B cell (primary cell): ENCODE measurements around the gene DLL1. TPM values are rescaled to one million over a fixed set of nuclear protein-coding genes. Genes with fewer than 3 reads are reported as not detected.

Experiments
- ATAC-seq: fragments of 200-7000 bp; cut with Tn5 transposase; one replicate; pipeline ENCODE4 v1.10.0; 2021; ENCODE audit warnings: low read depth, mild to moderate bottlenecking, moderate number of reproducible peaks, moderate library complexity
- CTCF ChIA-PET: fragments of 350-600 bp; sonication (Branson Sonifier 250); formaldehyde crosslinking; loops from one replicate; lab custom pipeline; 2021; ENCODE audit warnings: antibody characterized with exemption, inconsistent platforms; lab: Charles Lee
- POLR2A ChIA-PET: fragments of 350-600 bp; sonication (Branson Sonifier 250); formaldehyde crosslinking; loops from one replicate; lab custom pipeline; 2021; ENCODE audit warnings: antibody characterized with exemption; lab: Charles Lee
- DNase-seq: peaks from one replicate; pipeline ENCODE4 v3.0.0; 2013
- H2AFZ ChIP-seq: 2 replicates; pipeline ENCODE4 v1.6.1; 2012; ENCODE audit warnings: mild to moderate bottlenecking, low read depth, low read length; ENCODE audit not compliant: insufficient read depth, poor library complexity, severe bottlenecking
- H3K27ac ChIP-seq, 2 donors: 1 replicate in 1 of 2; 2 replicates in 1 of 2; pipeline ENCODE4 v1.5.1; 2012 to 2013; ENCODE audit warnings: low read length in 2 of 2, mild to moderate bottlenecking in 2 of 2, moderate library complexity in 1 of 2
- H3K27me3 ChIP-seq, 4 experiments: fragments of 200-600 bp in 1 of 4; sonication (generic) in 1 of 4; replicated peaks in 1 of 4; 1 replicate in 2 of 4; 2 replicates in 2 of 4; pipeline versions ENCODE4 v1.6.1 to v1.7.0; 2013 to 2016; ENCODE audit warnings: low read length in 3 of 4, mild to moderate bottlenecking in 2 of 4, mixed read lengths in 1 of 4, moderate library complexity in 1 of 4; ENCODE audit not compliant: insufficient read depth in 4 of 4, control insufficient read depth in 3 of 4; ENCODE audit errors: control extremely low read depth in 1 of 4
- H3K36me3 ChIP-seq, 2 experiments: replicated peaks in 1 of 2; 1 replicate in 1 of 2; 2 replicates in 1 of 2; pipeline versions ENCODE4 v1.6.1 to v1.7.1; 2013; ENCODE audit warnings: low read length in 1 of 2; ENCODE audit not compliant: insufficient read depth in 2 of 2, control insufficient read depth in 1 of 2; ENCODE audit errors: control extremely low read depth in 1 of 2, extremely low read depth in 1 of 2
- H3K4me1 ChIP-seq, 2 donors: fragments of 200-600 bp in 1 of 2; sonication (generic) in 1 of 2; 1 replicate in 1 of 2; 2 replicates in 1 of 2; pipeline versions ENCODE4 v1.5.1 to v1.6.1; 2013 to 2017; ENCODE audit warnings: low read length in 2 of 2; ENCODE audit not compliant: control insufficient read depth in 2 of 2, insufficient read depth in 2 of 2
- H3K4me2 ChIP-seq: replicated peaks from 2 replicates; pipeline ENCODE3; 2012; ENCODE audit warnings: mild to moderate bottlenecking, low read depth, low read length; ENCODE audit not compliant: poor library complexity, severe bottlenecking
- H3K4me3 ChIP-seq, 5 experiments: fragments of 200-600 bp in 1 of 5; sonication (generic) in 1 of 5; 1 replicate in 3 of 5; 2 replicates in 2 of 5; pipeline versions ENCODE4 v1.5.1 to v1.7.0; 2011 to 2016; ENCODE audit warnings: low read length in 4 of 5, mild to moderate bottlenecking in 4 of 5, low read depth in 2 of 5, control low read depth in 1 of 5, moderate library complexity in 1 of 5; ENCODE audit not compliant: insufficient read depth in 1 of 5; ENCODE audit errors: control extremely low read depth in 1 of 5, extremely low read depth in 1 of 5
- H3K79me2 ChIP-seq: fragments of 200-600 bp; sonication (generic); one replicate; pipeline ENCODE4 v1.6.0; 2016; ENCODE audit warnings: low read length; ENCODE audit not compliant: control insufficient read depth, insufficient read depth
- H3K9ac ChIP-seq: fragments of 200-600 bp; sonication (generic); 2 replicates; pipeline ENCODE4 v1.6.1; 2017; ENCODE audit warnings: mild to moderate bottlenecking, low read length, moderate library complexity
- H3K9me3 ChIP-seq, 3 donors: one replicate each; pipeline versions ENCODE4 v1.6.1 to v1.7.1; 2013; ENCODE audit warnings: low read length in 2 of 3; ENCODE audit not compliant: control insufficient read depth in 2 of 3, insufficient read depth in 1 of 3; ENCODE audit errors: control extremely low read depth in 1 of 3
- H4K20me1 ChIP-seq: 2 replicates; pipeline ENCODE4 v1.6.0; 2012; ENCODE audit warnings: mild to moderate bottlenecking, low read length; ENCODE audit not compliant: insufficient read depth, control insufficient read depth, poor library complexity, severe bottlenecking
- H3K27ac Mint-ChIP-seq: one replicate; pipeline ENCODE4 v1.8.0; 2021; ENCODE audit warnings: mixed read lengths
- H3K27me3 Mint-ChIP-seq: one replicate; pipeline ENCODE4 v1.8.0; 2021; ENCODE audit warnings: mixed read lengths
- H3K4me1 Mint-ChIP-seq: one replicate; pipeline ENCODE4 v1.8.0; 2021; ENCODE audit warnings: mixed read lengths
- H3K4me3 Mint-ChIP-seq: one replicate; pipeline ENCODE4 v1.8.0; 2021; ENCODE audit warnings: mixed read lengths
- H3K9me3 Mint-ChIP-seq: one replicate; pipeline ENCODE4 v1.8.0; 2022; ENCODE audit warnings: mixed read lengths; ENCODE audit not compliant: insufficient read depth
- EZH2 ChIP-seq: IDR thresholded peaks from 2 replicates; pipeline ENCODE4 v1.6.1; 2012; ENCODE audit warnings: borderline replicate concordance, low read depth, mild to moderate bottlenecking, moderate library complexity, low read length; ENCODE audit not compliant: insufficient read depth, poor library complexity, severe bottlenecking
- WGBS: methylation state at CpG from one replicate; pipeline ENCODE4 v1.1.5; 2013; ENCODE audit warnings: missing lambda C conversion rate; ENCODE audit not compliant: insufficient coverage; 5-methylcytosine and 5-hydroxymethylcytosine counted together
- intact Hi-C: fragments of 100-400 bp; cut with micrococcal nuclease; formaldehyde crosslinking; loops from one replicate; pipeline ENCODE4 v1.10.0; 2022
- polyA plus RNA-seq: library from polyadenylated mRNA; depleted of rRNA; stranded (reverse); fragments of >200 nt; gene quantifications from 2 replicates; pipeline ENCODE4 v1.2.3, GENCODE V29; 2012
- total RNA-seq, 2 donors: library from RNA; stranded (reverse); fragments of 120-200 nt in 1 of 2; gene quantifications; 1 replicate in 1 of 2; 2 replicates in 1 of 2; pipeline versions ENCODE4 v1.2.3 to v1.2.4, GENCODE V29; 2013 to 2022
- TF ChIP-seq, protein P1 (sequence below): fragments of 200-600 bp; IDR thresholded peaks from one replicate; pipeline ENCODE4 v1.8.0; 2022; ENCODE audit warnings: antibody characterized with exemption, mild to moderate bottlenecking

DLL1 gene
- total and polyA plus RNA-seq, 2 donors (not counting 1 experiment from before 2014, with no cell fraction given): 1.6 to 6.8 TPM

DNA sequence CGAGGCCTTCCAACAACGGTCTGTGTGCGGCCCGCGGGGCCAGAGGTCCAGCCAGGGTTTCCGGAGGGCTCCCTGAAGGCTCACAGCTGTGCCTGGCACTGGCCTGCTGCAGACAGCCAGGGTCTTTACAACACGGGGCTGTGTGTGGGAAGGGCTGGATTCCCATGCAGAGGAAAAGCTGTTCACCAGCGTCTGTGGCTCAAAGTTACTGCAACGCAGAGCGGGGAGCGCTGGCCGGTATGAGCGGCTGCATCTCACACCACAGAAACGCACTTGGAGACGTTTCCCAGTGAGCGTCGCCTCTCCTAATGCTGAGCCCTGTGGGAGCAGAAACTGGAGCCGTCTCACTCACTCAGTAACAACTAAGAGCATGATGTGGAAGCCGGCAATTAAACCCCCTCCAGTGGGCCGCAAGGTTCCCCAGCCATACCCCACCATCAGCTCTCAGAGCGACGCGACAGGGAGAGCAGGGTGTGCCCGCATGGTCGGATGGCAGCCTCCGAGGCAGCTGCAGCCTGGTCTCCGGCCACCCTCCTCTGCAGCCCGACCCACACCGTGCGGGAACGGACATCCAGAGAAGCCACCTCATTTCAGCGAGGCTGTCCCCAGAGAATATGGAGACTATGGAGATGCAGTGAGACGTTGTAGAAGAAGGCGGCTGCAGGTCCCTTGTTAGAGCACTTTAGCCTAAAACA lies 42.6 kb downstream of the DLL1 start:
- H3K27me3 Mint-ChIP-seq: peaks cover 6% of the 10 kb centered on the region
- CTCF ChIA-PET: no interaction called here
- Histone ChIP-seq H2AFZ (no peak overlapping the region), H3K9ac (no peak overlapping the region), H3K27me3 (no peaks in the 10 kb centered on the region), H4K20me1 (no peaks in the 10 kb centered on the region), H3K4me2 (no peak overlapping the region), H3K36me3 (no peaks in the 10 kb centered on the region), H3K79me2 (no peaks in the 10 kb centered on the region), H3K4me1 (no peaks in the 10 kb centered on the region), H3K27ac (no peak overlapping the region), H3K9me3 (no peaks in the 10 kb centered on the region), H3K4me3 (no peak overlapping the region)
- intact Hi-C loops: no loop called here
- no peak for ATAC-seq
- DNase-seq: no peak
- 81% methylated on average over 34 of the region's 34 CpGs for WGBS
- H3K9me3 Mint-ChIP-seq: no peaks in the 10 kb centered on the region
- H3K4me3 Mint-ChIP-seq: no peak overlapping the region
- H3K4me1 Mint-ChIP-seq: no peaks in the 10 kb centered on the region
- POLR2A ChIA-PET: no interaction called here
- TF ChIP-seq, protein P1, sequence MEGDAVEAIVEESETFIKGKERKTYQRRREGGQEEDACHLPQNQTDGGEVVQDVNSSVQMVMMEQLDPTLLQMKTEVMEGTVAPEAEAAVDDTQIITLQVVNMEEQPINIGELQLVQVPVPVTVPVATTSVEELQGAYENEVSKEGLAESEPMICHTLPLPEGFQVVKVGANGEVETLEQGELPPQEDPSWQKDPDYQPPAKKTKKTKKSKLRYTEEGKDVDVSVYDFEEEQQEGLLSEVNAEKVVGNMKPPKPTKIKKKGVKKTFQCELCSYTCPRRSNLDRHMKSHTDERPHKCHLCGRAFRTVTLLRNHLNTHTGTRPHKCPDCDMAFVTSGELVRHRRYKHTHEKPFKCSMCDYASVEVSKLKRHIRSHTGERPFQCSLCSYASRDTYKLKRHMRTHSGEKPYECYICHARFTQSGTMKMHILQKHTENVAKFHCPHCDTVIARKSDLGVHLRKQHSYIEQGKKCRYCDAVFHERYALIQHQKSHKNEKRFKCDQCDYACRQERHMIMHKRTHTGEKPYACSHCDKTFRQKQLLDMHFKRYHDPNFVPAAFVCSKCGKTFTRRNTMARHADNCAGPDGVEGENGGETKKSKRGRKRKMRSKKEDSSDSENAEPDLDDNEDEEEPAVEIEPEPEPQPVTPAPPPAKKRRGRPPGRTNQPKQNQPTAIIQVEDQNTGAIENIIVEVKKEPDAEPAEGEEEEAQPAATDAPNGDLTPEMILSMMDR: no peak
- no peak for TF ChIP-seq EZH2
- H3K27ac Mint-ChIP-seq: no peak overlapping the region

- no peaks in the 10 kb centered on the region for H3K79me2 ChIP-seq
- H3K4me3 ChIP-seq: no peak overlapping the region
- TF ChIP-seq, protein P1: no peak
- no peak for TF ChIP-seq EZH2
- Mint-ChIP-seq H3K27me3 (peaks cover 6% of the 10 kb centered on the region), H3K9me3 (no peaks in the 10 kb centered on the region), H3K27ac (no peak overlapping the region), H3K4me3 (no peak overlapping the region), H3K4me1 (no peaks in the 10 kb centered on the region)
- 87% methylated on average over 22 of the region's 22 CpGs for WGBS
- no peak overlapping the region for H3K9ac ChIP-seq
- ChIA-PET CTCF (no interaction called here), POLR2A (no interaction called here)
- no peaks in the 10 kb centered on the region for H3K36me3 ChIP-seq
- H3K9me3 ChIP-seq: no peaks in the 10 kb centered on the region
- no peaks in the 10 kb centered on the region for H3K27me3 ChIP-seq
- H3K27ac ChIP-seq: no peak overlapping the region
- DNase-seq (no peak), ATAC-seq (no peak)
- no peaks in the 10 kb centered on the region for H4K20me1 ChIP-seq
- H2AFZ ChIP-seq: no peak overlapping the region
- no peak overlapping the region for H3K4me2 ChIP-seq
- intact Hi-C loops: no loop called here
- H3K4me1 ChIP-seq: no peaks in the 10 kb centered on the region
Measured at GRCh38 chr6:170247178-170247701, 43.6 kb downstream of the DLL1 start.
